ENCODE data around the gene YTHDF1.

Gene YTHDF1

GRCh38 chr20:63154395-63154794 lies 61.5 kb downstream of the YTHDF1 start:
- Histone ChIP-seq H3K79me2 (ENCODE audit: insufficient read depth, low read depth) (no peaks in the 10 kb centered on the region), H3K27me3 (ENCODE audit: insufficient read depth, low read depth) (peaks cover 90% of the 10 kb centered on the region), H3K4me1 (ENCODE audit: low read depth, poor library complexity, severe bottlenecking) (no peaks in the 10 kb centered on the region), H2AFZ (ENCODE audit: low read depth) (no peak overlapping the region), H3K4me2 (no peak overlapping the region), H3K27ac (no peak overlapping the region), H3K9ac (no peak overlapping the region), H3K4me3 (IDR thresholded peaks at IDR 0.05; ENCODE audit: insufficient read depth, low read depth, low read length) (no peak overlapping the region), H4K20me1 (ENCODE audit: insufficient read depth) (no peaks in the 10 kb centered on the region), H3K36me3 (ENCODE audit: insufficient read depth) (no peaks in the 10 kb centered on the region)
- TF ChIP-seq CTCF (conservative IDR thresholded peaks at IDR 0.05; ENCODE audit: low read depth, low read length) = no peak

- H3K27me3 ChIP-seq (ENCODE audit: insufficient read depth, low read depth) = peaks cover 90% of the 10 kb centered on the region
- no peaks in the 10 kb centered on the region for H3K4me1 ChIP-seq (ENCODE audit: low read depth, poor library complexity, severe bottlenecking)
- no peak overlapping the region for H3K9ac ChIP-seq
- no peak for TF ChIP-seq CTCF (conservative IDR thresholded peaks at IDR 0.05; ENCODE audit: low read depth, low read length)
- H2AFZ ChIP-seq (ENCODE audit: low read depth) = no peak overlapping the region
- no peak overlapping the region for H3K27ac ChIP-seq
- H3K36me3 ChIP-seq (ENCODE audit: insufficient read depth) = no peaks in the 10 kb centered on the region
- H4K20me1 ChIP-seq (ENCODE audit: insufficient read depth) = no peaks in the 10 kb centered on the region
- no peaks in the 10 kb centered on the region for H3K79me2 ChIP-seq (ENCODE audit: insufficient read depth, low read depth)
- H3K4me3 ChIP-seq (IDR thresholded peaks at IDR 0.05; ENCODE audit: insufficient read depth, low read depth, low read length) = no peak overlapping the region
- no peak overlapping the region for H3K4me2 ChIP-seq
These were observed 62.4 kb downstream of the YTHDF1 start for GRCh38 chr20:63153254-63154221.

DNA sequence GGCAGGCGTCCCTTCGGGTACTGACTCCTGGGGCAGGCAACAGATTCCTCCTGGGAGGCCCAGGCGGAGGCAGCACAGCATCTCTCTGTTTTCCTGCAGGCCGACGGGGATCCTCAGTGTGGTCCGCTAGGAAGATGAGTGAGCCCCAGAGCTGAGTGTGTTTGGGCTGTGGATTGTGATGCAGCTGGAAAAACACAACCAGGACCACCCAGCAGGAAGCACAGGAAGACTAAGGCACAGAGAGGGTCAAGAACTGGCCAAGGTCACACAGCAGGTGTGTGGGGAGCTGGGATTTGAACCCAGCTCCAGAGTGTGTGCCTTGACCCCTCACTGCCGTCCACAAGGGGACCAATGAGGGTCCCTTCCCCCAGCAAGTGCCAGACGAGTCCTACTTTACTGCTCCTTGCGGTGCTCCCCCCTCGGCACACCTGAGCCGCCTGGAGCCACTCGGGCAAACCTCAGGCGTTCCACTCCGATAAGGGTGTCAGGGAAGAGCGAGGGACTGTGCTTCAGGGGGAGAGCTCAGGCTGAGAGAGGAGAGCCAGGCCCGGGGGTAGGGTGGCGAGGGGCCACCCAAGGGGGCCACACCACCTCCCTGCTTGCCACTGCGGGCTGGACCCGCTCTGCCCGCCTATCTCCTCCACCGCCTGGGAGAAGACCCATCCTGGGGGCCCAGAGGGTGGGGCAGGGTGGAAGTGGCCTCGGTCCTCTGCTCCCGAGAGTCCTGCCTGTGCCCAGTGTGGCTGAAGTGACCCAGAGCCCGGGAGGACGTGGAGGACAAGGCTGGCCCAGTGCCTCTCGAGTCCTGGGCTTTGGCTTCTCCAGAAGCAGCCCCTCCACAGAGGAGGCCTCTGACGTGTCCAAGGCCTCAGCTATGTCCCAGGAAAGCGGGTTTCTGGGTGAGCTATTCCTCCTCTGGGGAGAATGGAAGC lies 63.3 kb downstream of the YTHDF1 start:
- no peak overlapping the region for H3K9ac ChIP-seq
- no peak overlapping the region for H3K4me3 ChIP-seq (IDR thresholded peaks at IDR 0.05; ENCODE audit: insufficient read depth, low read depth, low read length)
- no peaks in the 10 kb centered on the region for H3K36me3 ChIP-seq (ENCODE audit: insufficient read depth)
- peaks cover 93% of the 10 kb centered on the region for H3K27me3 ChIP-seq (ENCODE audit: insufficient read depth, low read depth)
- TF ChIP-seq CTCF (conservative IDR thresholded peaks at IDR 0.05; ENCODE audit: low read depth, low read length) = no peak
- H3K4me2 ChIP-seq = no peak overlapping the region
- no peak overlapping the region for H2AFZ ChIP-seq (ENCODE audit: low read depth)
- H3K79me2 ChIP-seq (ENCODE audit: insufficient read depth, low read depth) = no peaks in the 10 kb centered on the region
- no peaks in the 10 kb centered on the region for H3K4me1 ChIP-seq (ENCODE audit: low read depth, poor library complexity, severe bottlenecking)
- no peak overlapping the region for H3K27ac ChIP-seq
- no peaks in the 10 kb centered on the region for H4K20me1 ChIP-seq (ENCODE audit: insufficient read depth)

- Histone ChIP-seq H3K4me2 (no peak overlapping the region), H3K36me3 (ENCODE audit: insufficient read depth) (no peaks in the 10 kb centered on the region), H3K9ac (no peak overlapping the region), H3K27ac (no peak overlapping the region), H4K20me1 (ENCODE audit: insufficient read depth) (no peaks in the 10 kb centered on the region), H3K79me2 (ENCODE audit: insufficient read depth, low read depth) (no peaks in the 10 kb centered on the region), H2AFZ (ENCODE audit: low read depth) (no peak overlapping the region), H3K27me3 (ENCODE audit: insufficient read depth, low read depth) (peaks cover 96% of the 10 kb centered on the region), H3K4me3 (IDR thresholded peaks at IDR 0.05; ENCODE audit: insufficient read depth, low read depth, low read length) (no peak overlapping the region), H3K4me1 (ENCODE audit: low read depth, poor library complexity, severe bottlenecking) (no peaks in the 10 kb centered on the region)
- no peak for TF ChIP-seq CTCF (conservative IDR thresholded peaks at IDR 0.05; ENCODE audit: low read depth, low read length)
These were observed 64.2 kb downstream of the YTHDF1 start for GRCh38 chr20:63151554-63152321.
